ENCODE results near the gene ARSD.

- TF ChIP-seq, protein P1, sequence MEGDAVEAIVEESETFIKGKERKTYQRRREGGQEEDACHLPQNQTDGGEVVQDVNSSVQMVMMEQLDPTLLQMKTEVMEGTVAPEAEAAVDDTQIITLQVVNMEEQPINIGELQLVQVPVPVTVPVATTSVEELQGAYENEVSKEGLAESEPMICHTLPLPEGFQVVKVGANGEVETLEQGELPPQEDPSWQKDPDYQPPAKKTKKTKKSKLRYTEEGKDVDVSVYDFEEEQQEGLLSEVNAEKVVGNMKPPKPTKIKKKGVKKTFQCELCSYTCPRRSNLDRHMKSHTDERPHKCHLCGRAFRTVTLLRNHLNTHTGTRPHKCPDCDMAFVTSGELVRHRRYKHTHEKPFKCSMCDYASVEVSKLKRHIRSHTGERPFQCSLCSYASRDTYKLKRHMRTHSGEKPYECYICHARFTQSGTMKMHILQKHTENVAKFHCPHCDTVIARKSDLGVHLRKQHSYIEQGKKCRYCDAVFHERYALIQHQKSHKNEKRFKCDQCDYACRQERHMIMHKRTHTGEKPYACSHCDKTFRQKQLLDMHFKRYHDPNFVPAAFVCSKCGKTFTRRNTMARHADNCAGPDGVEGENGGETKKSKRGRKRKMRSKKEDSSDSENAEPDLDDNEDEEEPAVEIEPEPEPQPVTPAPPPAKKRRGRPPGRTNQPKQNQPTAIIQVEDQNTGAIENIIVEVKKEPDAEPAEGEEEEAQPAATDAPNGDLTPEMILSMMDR (conservative IDR thresholded peaks at IDR 0.05) = no peak
- TF ChIP-seq ZFX (IDR thresholded peaks at IDR 0.05) = no peak
Observed at GRCh38 chrX:2917767-2918166, 11.4 kb downstream of the ARSD start.

Data from C4-2B (cell line).